Measurements from ENCODE around the gene CHSY1.

CHSY1 gene

DNA sequence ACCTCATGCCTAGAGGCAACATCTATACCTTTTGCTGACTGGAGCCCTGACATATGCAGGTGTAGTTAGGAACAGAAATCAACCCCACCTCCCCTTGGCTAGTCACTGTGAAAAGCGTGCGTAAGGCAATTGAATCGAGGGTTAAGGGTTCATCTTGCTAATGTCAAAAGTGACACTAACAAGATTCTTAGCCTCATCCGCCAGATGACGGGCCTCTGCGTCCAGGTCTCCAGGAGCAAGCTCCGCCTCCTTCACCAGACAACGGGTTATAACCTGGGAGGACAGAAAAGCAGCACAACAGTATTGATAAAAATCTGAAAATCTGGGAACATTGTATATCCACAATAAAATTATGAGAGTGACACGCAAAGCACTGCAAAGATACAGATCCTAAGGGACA is 20.7 kb upstream of the CHSY1 start:
- H3K79me2 ChIP-seq (ENCODE audit: control insufficient read depth, insufficient read depth, low read length, poor library complexity) = peaks cover 5% of the 10 kb centered on the region
- no peak overlapping the region for H3K4me2 ChIP-seq (ENCODE audit: low read length)
- H2AK5ac ChIP-seq (ENCODE audit: low read length) = no peak overlapping the region
- no peak overlapping the region for H3K18ac ChIP-seq (ENCODE audit: low read length)
- no peak overlapping the region for H3K23ac ChIP-seq (ENCODE audit: low read length)
- H4K12ac ChIP-seq (ENCODE audit: low read depth, low read length) = no peak overlapping the region
- H3K27me3 ChIP-seq (ENCODE audit: insufficient read depth, low read length) = no peaks in the 10 kb centered on the region
- H2BK120ac ChIP-seq (ENCODE audit: insufficient read depth, low read length, poor library complexity) = no peak overlapping the region
- no peaks in the 10 kb centered on the region for H3K9me3 ChIP-seq (ENCODE audit: insufficient read depth, low read depth, low read length)
- peaks cover under 1% of the 10 kb centered on the region in 2 experiments for H3K4me1 ChIP-seq (ENCODE audit: control insufficient read depth in 1 of 2, insufficient read depth in 2 of 2, low read length in 2 of 2)
- no peak overlapping the region for H4K8ac ChIP-seq (ENCODE audit: low read depth, low read length)
- no peak overlapping the region for H4K91ac ChIP-seq (ENCODE audit: low read depth, low read length)
- no peak overlapping the region for H3K9ac ChIP-seq (ENCODE audit: low read length)
- H2BK12ac ChIP-seq (ENCODE audit: low read length) = no peak overlapping the region
- no peak overlapping the region for H3K4ac ChIP-seq (ENCODE audit: low read depth, low read length)
- H3K4me3 ChIP-seq (ENCODE audit: low read depth, low read length) = no peak overlapping the region
- no peak overlapping the region for H3K27ac ChIP-seq (ENCODE audit: low read depth, low read length)
- H3K14ac ChIP-seq (ENCODE audit: low read length) = no peak overlapping the region
- H3K79me1 ChIP-seq (ENCODE audit: low read length) = peaks cover 6% of the 10 kb centered on the region
- no peak overlapping the region for H2AFZ ChIP-seq (ENCODE audit: insufficient read depth, low read length, poor library complexity)
- peaks cover 30 to 55% of the 10 kb centered on the region in 2 experiments for H3K36me3 ChIP-seq (ENCODE audit: control insufficient read depth in 1 of 2, insufficient read depth in 2 of 2, low read length in 2 of 2)
- no peak for DNase-seq
- no CpG with 5 or more reads among the region's 9 CpGs for WGBS (ENCODE audit: extremely low coverage, insufficient coverage, insufficient read length)
- no peak overlapping the region for H2BK5ac ChIP-seq (ENCODE audit: low read depth, low read length, poor library complexity)

DNA sequence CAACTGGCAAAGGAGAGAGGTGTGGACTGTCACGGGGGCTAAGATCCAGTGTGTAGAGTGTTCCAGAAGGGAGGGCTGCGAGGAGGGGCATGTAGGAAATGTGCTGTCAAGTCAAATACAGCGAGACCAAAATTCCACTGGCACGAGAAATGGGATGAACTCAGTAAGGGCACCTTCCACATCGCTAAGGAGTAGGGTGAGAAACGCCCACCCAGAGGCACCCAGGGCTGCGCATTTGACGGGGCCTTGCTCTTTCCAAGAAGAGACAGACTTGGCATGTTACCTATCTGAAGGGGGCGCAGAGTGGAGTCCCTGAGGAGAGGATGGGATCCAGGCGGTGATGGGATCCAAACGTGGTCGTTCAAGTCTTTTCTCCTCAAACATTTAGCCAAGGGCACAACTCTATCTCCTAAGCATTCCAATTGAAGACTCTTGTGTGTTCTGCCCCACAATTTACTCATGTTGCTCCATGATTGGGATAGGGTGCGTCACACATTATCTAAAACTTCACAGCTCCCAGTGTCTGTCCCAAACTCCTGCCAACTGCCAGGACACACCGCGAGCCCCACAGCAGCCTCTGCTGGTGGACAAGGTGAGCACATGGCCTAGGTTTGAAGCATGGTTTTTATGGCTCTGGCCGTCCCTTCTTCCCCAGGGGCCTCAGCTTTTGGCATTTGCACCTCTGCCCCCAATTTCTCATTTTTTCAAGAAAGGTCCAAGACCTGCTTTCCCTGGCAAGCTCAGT is 17.8 kb upstream of the CHSY1 start:
- H4K8ac ChIP-seq (ENCODE audit: low read depth, low read length) = no peak overlapping the region
- H3K79me1 ChIP-seq (ENCODE audit: low read length) = no peaks in the 10 kb centered on the region
- no peak overlapping the region for H4K12ac ChIP-seq (ENCODE audit: low read depth, low read length)
- H2BK5ac ChIP-seq (ENCODE audit: low read depth, low read length, poor library complexity) = no peak overlapping the region
- WGBS (ENCODE audit: extremely low coverage, insufficient coverage, insufficient read length) = no CpG with 5 or more reads among the region's 16 CpGs
- no peak overlapping the region for H2AFZ ChIP-seq (ENCODE audit: insufficient read depth, low read length, poor library complexity)
- no peak overlapping the region for H2BK12ac ChIP-seq (ENCODE audit: low read length)
- no peaks in the 10 kb centered on the region for H3K79me2 ChIP-seq (ENCODE audit: control insufficient read depth, insufficient read depth, low read length, poor library complexity)
- H3K27me3 ChIP-seq (ENCODE audit: insufficient read depth, low read length) = no peaks in the 10 kb centered on the region
- no peak overlapping the region for H4K91ac ChIP-seq (ENCODE audit: low read depth, low read length)
- peaks cover 28 to 48% of the 10 kb centered on the region in 2 experiments for H3K36me3 ChIP-seq (ENCODE audit: control insufficient read depth in 1 of 2, insufficient read depth in 2 of 2, low read length in 2 of 2)
- DNase-seq = peak in 1 of 2 donors; percentile 47
- no peak overlapping the region for H3K23ac ChIP-seq (ENCODE audit: low read length)
- H3K4me3 ChIP-seq (ENCODE audit: low read depth, low read length) = no peak overlapping the region
- no peak overlapping the region for H3K9ac ChIP-seq (ENCODE audit: low read length)
- no peak overlapping the region for H3K4me2 ChIP-seq (ENCODE audit: low read length)
- no peak overlapping the region for H3K14ac ChIP-seq (ENCODE audit: low read length)
- no peak overlapping the region for H2BK120ac ChIP-seq (ENCODE audit: insufficient read depth, low read length, poor library complexity)
- no peak overlapping the region for H2AK5ac ChIP-seq (ENCODE audit: low read length)
- H3K18ac ChIP-seq (ENCODE audit: low read length) = no peak overlapping the region
- H3K9me3 ChIP-seq (ENCODE audit: insufficient read depth, low read depth, low read length) = no peaks in the 10 kb centered on the region
- no peak overlapping the region for H3K4ac ChIP-seq (ENCODE audit: low read depth, low read length)
- H3K27ac ChIP-seq (ENCODE audit: low read depth, low read length) = no peak overlapping the region
- H3K4me1 ChIP-seq (ENCODE audit: control insufficient read depth in 1 of 2, insufficient read depth in 2 of 2, low read length in 2 of 2) = no peaks in the 10 kb centered on the region

DNA sequence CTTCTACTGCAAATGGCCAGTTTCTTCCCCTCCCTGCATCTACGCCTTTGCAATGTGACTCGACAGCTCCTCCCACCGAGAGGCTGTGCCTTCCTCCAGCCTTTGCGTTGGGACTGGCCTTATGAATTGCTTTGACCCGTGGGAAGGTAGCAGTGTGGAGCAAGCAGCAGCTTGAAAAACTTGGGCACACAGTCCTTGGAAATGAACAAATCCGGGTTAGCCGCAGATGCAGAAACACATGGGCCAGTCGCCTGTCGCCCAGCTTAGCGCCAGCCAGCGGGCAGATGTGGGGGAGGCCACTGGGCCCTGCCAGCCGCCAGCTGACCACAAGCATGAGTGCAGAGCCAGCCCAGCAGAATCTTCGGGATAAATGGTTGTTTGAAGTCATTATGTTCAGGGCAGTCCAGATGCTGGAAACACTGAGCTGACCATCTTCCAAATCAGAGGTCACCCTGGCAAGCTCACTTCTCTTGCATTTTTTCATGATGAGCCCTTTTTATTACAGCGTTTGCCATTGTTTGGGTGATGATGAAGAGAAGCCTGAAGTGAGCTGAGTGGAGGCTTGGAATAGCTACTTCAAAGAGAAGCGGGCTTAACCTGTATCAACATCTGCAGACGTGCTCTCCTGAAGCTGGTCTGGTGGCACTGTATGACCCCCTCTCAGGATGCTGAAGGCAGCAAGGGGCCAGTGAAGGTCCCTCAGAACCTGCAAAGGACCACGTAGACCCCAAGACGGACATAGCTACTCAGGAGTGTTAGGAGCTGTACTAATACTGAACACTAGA is 15.7 kb upstream of the CHSY1 start:
- Histone ChIP-seq H2AFZ (ENCODE audit: insufficient read depth, low read length, poor library complexity) (no peak overlapping the region), H3K23ac (ENCODE audit: low read length) (no peak overlapping the region), H3K4me2 (ENCODE audit: low read length) (no peak overlapping the region), H3K9ac (ENCODE audit: low read length) (no peak overlapping the region), H3K79me2 (ENCODE audit: control insufficient read depth, insufficient read depth, low read length, poor library complexity) (no peaks in the 10 kb centered on the region), H3K9me3 (ENCODE audit: insufficient read depth, low read depth, low read length) (no peaks in the 10 kb centered on the region), H4K12ac (ENCODE audit: low read depth, low read length) (no peak overlapping the region), H2BK12ac (ENCODE audit: low read length) (no peak overlapping the region), H2BK120ac (ENCODE audit: insufficient read depth, low read length, poor library complexity) (no peak overlapping the region), H3K36me3 (ENCODE audit: control insufficient read depth in 1 of 2, insufficient read depth in 2 of 2, low read length in 2 of 2) (peaks cover 14 to 33% of the 10 kb centered on the region in 2 experiments), H3K4me1 (ENCODE audit: control insufficient read depth in 1 of 2, insufficient read depth in 2 of 2, low read length in 2 of 2) (no peaks in the 10 kb centered on the region), H2AK5ac (ENCODE audit: low read length) (no peak overlapping the region), H3K4ac (ENCODE audit: low read depth, low read length) (no peak overlapping the region), H3K27me3 (ENCODE audit: insufficient read depth, low read length) (no peaks in the 10 kb centered on the region), H3K18ac (ENCODE audit: low read length) (no peak overlapping the region), H3K27ac (ENCODE audit: low read depth, low read length) (no peak overlapping the region), H3K14ac (ENCODE audit: low read length) (no peak overlapping the region), H3K4me3 (ENCODE audit: low read depth, low read length) (no peak overlapping the region), H4K8ac (ENCODE audit: low read depth, low read length) (no peak overlapping the region), H2BK5ac (ENCODE audit: low read depth, low read length, poor library complexity) (no peak overlapping the region), H3K79me1 (ENCODE audit: low read length) (no peaks in the 10 kb centered on the region), H4K91ac (ENCODE audit: low read depth, low read length) (no peak overlapping the region)
- no CpG with 5 or more reads among the region's 18 CpGs for WGBS (ENCODE audit: extremely low coverage, insufficient coverage, insufficient read length)
- peak in 1 of 2 donors; percentile 45 for DNase-seq

GRCh38 chr15:101266787-101267186 is 14.9 kb upstream of the CHSY1 start:
- Histone ChIP-seq H4K8ac (ENCODE audit: low read depth, low read length) (no peak overlapping the region), H3K14ac (ENCODE audit: low read length) (no peak overlapping the region), H3K9ac (ENCODE audit: low read length) (no peak overlapping the region), H3K27ac (ENCODE audit: low read depth, low read length) (no peak overlapping the region), H2AK5ac (ENCODE audit: low read length) (no peak overlapping the region), H3K4me1 (ENCODE audit: control insufficient read depth in 1 of 2, insufficient read depth in 2 of 2, low read length in 2 of 2) (no peaks in the 10 kb centered on the region), H2BK5ac (ENCODE audit: low read depth, low read length, poor library complexity) (no peak overlapping the region), H3K4ac (ENCODE audit: low read depth, low read length) (no peak overlapping the region), H3K79me2 (ENCODE audit: control insufficient read depth, insufficient read depth, low read length, poor library complexity) (no peaks in the 10 kb centered on the region), H3K36me3 (ENCODE audit: control insufficient read depth in 1 of 2, insufficient read depth in 2 of 2, low read length in 2 of 2) (peaks cover 14 to 29% of the 10 kb centered on the region in 2 experiments), H3K4me2 (ENCODE audit: low read length) (no peak overlapping the region), H2BK120ac (ENCODE audit: insufficient read depth, low read length, poor library complexity) (no peak overlapping the region), H4K91ac (ENCODE audit: low read depth, low read length) (no peak overlapping the region), H4K12ac (ENCODE audit: low read depth, low read length) (no peak overlapping the region), H3K27me3 (ENCODE audit: insufficient read depth, low read length) (no peaks in the 10 kb centered on the region), H3K79me1 (ENCODE audit: low read length) (no peaks in the 10 kb centered on the region), H2AFZ (ENCODE audit: insufficient read depth, low read length, poor library complexity) (no peak overlapping the region), H3K18ac (ENCODE audit: low read length) (no peak overlapping the region), H3K4me3 (ENCODE audit: low read depth, low read length) (no peak overlapping the region), H3K23ac (ENCODE audit: low read length) (no peak overlapping the region), H2BK12ac (ENCODE audit: low read length) (no peak overlapping the region), H3K9me3 (ENCODE audit: insufficient read depth, low read depth, low read length) (no peaks in the 10 kb centered on the region)
- DNase-seq = no peak
- no CpG with 5 or more reads among the region's 9 CpGs for WGBS (ENCODE audit: extremely low coverage, insufficient coverage, insufficient read length)

Data from trophoblast cell (in vitro differentiated cells and primary cell).